AG04450 (cell line): ENCODE measurements around the gene C4orf50. TPM values are rescaled to one million over a fixed set of nuclear protein-coding genes. Genes with fewer than 3 reads are reported as not detected.
A peak's percentile ranks its signal among the peaks of the same experiment; 100 is the strongest.
"Not testable (repeated sequence)": the region's sequence is repeated elsewhere in the genome, so short reads cannot be mapped to it uniquely, and the experiment has no call there.

Experiments used
- CTCF ChIA-PET: fragments of 300-600, 350-600 bp; formaldehyde crosslinking; extraction: SDS; loops from one replicate; lab custom pipeline; 2022; ENCODE audit warnings: antibody characterized with exemption, inconsistent platforms; lab: Charles Lee
- POLR2A ChIA-PET: fragments of 350-600 bp; formaldehyde crosslinking; extraction: SDS; loops from one replicate; lab custom pipeline; 2021; ENCODE audit warnings: antibody characterized with exemption, inconsistent platforms; lab: Yijun Ruan, JAX
- DNase-seq: peaks from one replicate; pipeline ENCODE4 v3.0.0-alpha.2; 2011; ENCODE audit warnings: low read depth, low spot score
- H3K27ac ChIP-seq: one replicate; pipeline ENCODE4 v1.5.1; 2012; ENCODE audit warnings: low read depth, low read length, control low read depth
- H3K27me3 ChIP-seq: one replicate; pipeline ENCODE4 v1.6.0; 2012; ENCODE audit warnings: low read length; ENCODE audit not compliant: control insufficient read depth, insufficient read depth
- H3K4me3 ChIP-seq: 2 replicates; pipeline ENCODE4 v1.5.1; 2011; ENCODE audit warnings: mild to moderate bottlenecking, low read depth, low read length, control low read depth
- H3K9me3 ChIP-seq: 2 replicates; pipeline ENCODE4 v1.5.1; 2012; ENCODE audit warnings: low read length; ENCODE audit not compliant: control insufficient read depth, insufficient read depth
- CTCF ChIP-seq: IDR thresholded peaks from 2 replicates; pipeline ENCODE4 v1.5.1; 2011; ENCODE audit warnings: low read depth, low read length, control low read depth, inconsistent platforms
- polyA plus RNA-seq: library from polyadenylated mRNA; depleted of rRNA; stranded (reverse); fragments of >200 nt; gene quantifications from 2 replicates; pipeline ENCODE4 v1.2.3, GENCODE V29; 2011

Gene C4orf50
- polyA plus RNA-seq, 1 experiment = not detected

- H3K4me3 ChIP-seq = no peak overlapping the region
- H3K27ac ChIP-seq = no peak overlapping the region
- peaks cover 4% of the 10 kb centered on the region; the same call in 1 of the 2 replicates for H3K9me3 ChIP-seq
- H3K27me3 ChIP-seq = peaks cover 3% of the 10 kb centered on the region
- POLR2A ChIA-PET = no interaction called here
- DNase-seq = peak; percentile 26
- peak; percentile 91 for TF ChIP-seq CTCF
- CTCF ChIA-PET = interaction anchor here (0.6 to 4.1 kb wide), 28 partner anchors 8 to 1209 kb away, joined by 3 to 35 read pairs (median 4); partner anchors contain the start of gene C4orf50
Measured at GRCh38 chr4:5998333-5998936, 19.8 kb downstream of the C4orf50 start.

DNA sequence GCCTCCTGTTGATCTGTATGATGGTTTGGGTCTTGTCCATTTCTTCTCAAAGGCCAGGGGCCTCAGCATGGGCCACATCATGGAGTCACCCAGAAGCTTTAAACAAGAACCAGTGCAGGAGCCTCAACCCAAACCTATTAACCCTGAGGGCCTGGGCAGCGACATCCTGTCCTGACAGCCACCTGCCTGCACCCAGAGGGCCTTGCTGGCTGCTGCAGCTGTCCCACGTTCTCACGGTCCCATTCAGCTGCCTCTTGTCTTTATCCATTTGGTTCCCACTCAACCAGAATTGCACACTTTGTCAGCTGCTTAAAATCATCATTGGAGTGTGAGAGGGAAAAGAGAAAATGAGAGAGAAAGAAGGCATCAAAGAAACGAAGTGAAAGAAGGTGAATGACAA is 21.6 kb downstream of the C4orf50 start:
- CTCF ChIA-PET = interaction anchor here (1.8 kb wide), 1 partner anchor 324 kb away, joined by 4 read pairs; no protein-coding TSS in a partner anchor
- POLR2A ChIA-PET = no interaction called here
- peaks cover 3% of the 10 kb centered on the region for H3K27me3 ChIP-seq
- DNase-seq = no peak
- no peak overlapping the region for H3K27ac ChIP-seq
- no peak for TF ChIP-seq CTCF
- no peaks in the 10 kb centered on the region; the same call in 1 of the 2 replicates for H3K9me3 ChIP-seq
- no peak overlapping the region for H3K4me3 ChIP-seq

GRCh38 chr4:5995901-5996623 is 22.2 kb downstream of the C4orf50 start:
- no peak for TF ChIP-seq CTCF
- H3K9me3 ChIP-seq = no peaks in the 10 kb centered on the region
- CTCF ChIA-PET = no interaction called here
- H3K4me3 ChIP-seq = no peak overlapping the region
- DNase-seq = no peak
- peaks cover 3% of the 10 kb centered on the region for H3K27me3 ChIP-seq
- H3K27ac ChIP-seq = no peak overlapping the region
- POLR2A ChIA-PET = no interaction called here

DNA sequence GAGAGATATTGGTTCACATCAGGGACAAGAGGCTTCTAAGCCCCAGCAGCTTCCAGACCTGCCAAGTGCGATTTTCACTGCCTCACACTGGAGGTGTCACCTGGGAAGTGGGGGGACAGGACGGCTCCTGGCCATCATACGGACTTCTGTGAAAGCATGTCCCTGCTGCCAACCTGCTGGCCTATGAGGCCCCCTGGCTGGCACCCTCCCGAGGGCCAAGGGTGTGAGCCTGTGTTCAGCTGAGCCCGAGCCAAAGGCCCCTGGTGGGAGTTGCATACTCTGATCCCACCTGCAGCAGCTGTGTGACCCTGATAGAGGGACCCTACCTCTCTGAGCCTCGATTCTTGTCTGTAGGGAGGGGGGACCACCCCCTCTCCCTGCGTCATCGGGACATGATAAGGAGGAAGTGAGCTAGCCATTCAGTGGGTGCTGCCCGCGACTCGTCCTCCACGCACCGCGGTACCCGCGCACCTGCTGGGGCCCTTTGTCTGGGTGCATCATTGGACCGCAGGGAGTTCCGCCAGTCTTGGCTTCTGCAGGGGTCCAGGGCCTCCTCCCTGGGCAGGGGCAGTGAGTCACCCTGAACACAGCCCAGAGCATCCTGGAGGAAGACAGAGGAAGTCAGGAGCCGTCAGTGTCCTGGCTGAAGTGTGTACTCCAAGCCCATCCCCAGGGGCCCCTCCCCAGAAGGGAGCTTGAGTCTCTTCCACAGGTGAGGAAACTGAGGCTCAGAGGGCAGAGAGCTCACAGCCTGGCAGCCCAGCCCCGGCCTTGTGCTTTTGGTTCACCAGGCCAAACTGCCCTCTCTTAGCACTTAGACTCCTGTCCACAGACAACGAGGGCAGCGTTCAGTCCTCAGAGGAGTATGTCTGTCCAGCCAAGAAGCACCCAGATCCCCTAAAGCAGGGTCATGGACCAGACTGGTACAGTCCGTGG is 24.1 kb downstream of the C4orf50 start:
- POLR2A ChIA-PET = no interaction called here
- H3K27ac ChIP-seq = no peak overlapping the region
- peaks cover 3% of the 10 kb centered on the region for H3K27me3 ChIP-seq
- no peak for DNase-seq
- CTCF ChIA-PET = no interaction called here
- H3K4me3 ChIP-seq = no peak overlapping the region
- TF ChIP-seq CTCF = no peak
- H3K9me3 ChIP-seq = no peaks in the 10 kb centered on the region

- POLR2A ChIA-PET, DNase-seq, H3K4me3 ChIP-seq, CTCF ChIA-PET, H3K9me3 ChIP-seq, H3K27ac ChIP-seq, H3K27me3 ChIP-seq: not testable (repeated sequence)
Measured at GRCh38 chr4:5993346-5993745, 24.9 kb downstream of the C4orf50 start.
